ENCODE data around the gene U2AF2.

The U2AF2 gene

GRCh38 chr19:55649268-55650125 lies 5.3 kb upstream of the U2AF2 start:
- H3K27ac ChIP-seq (ENCODE audit: low read length) = no peak overlapping the region
- no peaks in the 10 kb centered on the region for H3K27me3 ChIP-seq (replicated peaks; ENCODE audit: insufficient read depth, low read length)
- no peak overlapping the region for H2AFZ ChIP-seq (ENCODE audit: low read length)
- no peaks in the 10 kb centered on the region for H3K36me3 ChIP-seq (replicated peaks; ENCODE audit: insufficient read depth, low read length)
- H3K9me3 ChIP-seq (replicated peaks; ENCODE audit: insufficient read depth, low read length) = no peaks in the 10 kb centered on the region
- peaks cover 4% of the 10 kb centered on the region; the same call in 1 of the 2 replicates for H3K4me1 ChIP-seq (ENCODE audit: low read length)
- no peak overlapping the region for H3K4me3 ChIP-seq (ENCODE audit: low read length)
- no peak overlapping the region for H3K9ac ChIP-seq (ENCODE audit: low read length)
- no peak for DNase-seq
- H4K20me1 ChIP-seq (ENCODE audit: insufficient read depth, low read length) = no peaks in the 10 kb centered on the region
- no peak for TF ChIP-seq EZH2 (optimal IDR thresholded peaks at IDR 0.05; ENCODE audit: low read depth, low read length)
- TF ChIP-seq EZH2phosphoT487 (IDR thresholded peaks at IDR 0.05; ENCODE audit: low read length) = no peak
- TF ChIP-seq CTCF (IDR thresholded peaks at IDR 0.05; ENCODE audit: low read length) = no peak
- H3K79me2 ChIP-seq (ENCODE audit: low read length) = peaks cover 12% of the 10 kb centered on the region
- no peaks in the 10 kb centered on the region for H3K9me2 ChIP-seq (replicated peaks; ENCODE audit: insufficient read depth, low read length)
- H3F3A ChIP-seq (ENCODE audit: insufficient read depth, low read length) = peaks cover 10% of the 10 kb centered on the region
- H3K4me2 ChIP-seq (ENCODE audit: low read depth, low read length) = no peak overlapping the region

DNA sequence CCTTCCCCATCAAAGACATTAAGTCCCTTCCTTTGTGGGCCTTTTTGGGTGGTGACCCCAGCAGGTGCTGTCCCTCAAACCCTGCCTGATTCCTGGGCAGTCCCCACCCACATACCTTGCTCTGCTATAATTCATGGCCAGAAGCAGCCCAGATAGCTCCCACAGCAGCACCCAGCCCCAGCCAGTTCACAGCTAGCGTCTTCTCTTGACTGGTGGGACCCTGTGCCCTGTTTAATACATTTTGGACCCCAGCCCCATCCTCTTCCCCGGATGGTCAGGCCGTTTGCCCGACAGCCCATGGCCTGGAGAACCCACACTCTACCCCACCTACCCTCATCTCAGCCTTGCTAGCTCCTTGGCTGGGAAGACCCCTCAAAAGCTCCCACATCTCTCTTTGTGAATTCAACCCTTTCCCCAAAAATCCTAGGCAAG lies 4.7 kb upstream of the U2AF2 start:
- Histone ChIP-seq H3K4me2 (ENCODE audit: low read depth, low read length) (no peak overlapping the region), H3K4me1 (ENCODE audit: low read length) (no peaks in the 10 kb centered on the region)

GRCh38 chr19:55650602-55651230 lies 4.1 kb upstream of the U2AF2 start:
- Histone ChIP-seq H3K4me1 (ENCODE audit: low read length) (no peaks in the 10 kb centered on the region), H3K9me3 (replicated peaks; ENCODE audit: insufficient read depth, low read length) (no peaks in the 10 kb centered on the region), H3K4me3 (ENCODE audit: low read length) (no peak overlapping the region), H3K9me2 (replicated peaks; ENCODE audit: insufficient read depth, low read length) (no peaks in the 10 kb centered on the region), H3K79me2 (ENCODE audit: low read length) (peaks cover 9% of the 10 kb centered on the region), H3K27ac (ENCODE audit: low read length) (no peak overlapping the region), H2AFZ (ENCODE audit: low read length) (no peak overlapping the region), H3K4me2 (ENCODE audit: low read depth, low read length) (no peak overlapping the region), H3K9ac (ENCODE audit: low read length) (no peak overlapping the region), H4K20me1 (ENCODE audit: insufficient read depth, low read length) (peaks cover under 1% of the 10 kb centered on the region; the same call in 1 of the 2 replicates), H3F3A (ENCODE audit: insufficient read depth, low read length) (peaks cover 10% of the 10 kb centered on the region), H3K27me3 (replicated peaks; ENCODE audit: insufficient read depth, low read length) (no peaks in the 10 kb centered on the region), H3K36me3 (replicated peaks; ENCODE audit: insufficient read depth, low read length) (no peaks in the 10 kb centered on the region)
- DNase-seq = no peak
- TF ChIP-seq EZH2phosphoT487 (IDR thresholded peaks at IDR 0.05; ENCODE audit: low read length) (no peak), CTCF (IDR thresholded peaks at IDR 0.05; ENCODE audit: low read length) (no peak), EZH2 (optimal IDR thresholded peaks at IDR 0.05; ENCODE audit: low read depth, low read length) (no peak)

More for the DNA sequence above, 4.7 kb upstream of the U2AF2 start:
- no peak for DNase-seq
- Histone ChIP-seq H3K27me3 (replicated peaks; ENCODE audit: insufficient read depth, low read length) (no peaks in the 10 kb centered on the region), H3K9me3 (replicated peaks; ENCODE audit: insufficient read depth, low read length) (no peaks in the 10 kb centered on the region), H3K36me3 (replicated peaks; ENCODE audit: insufficient read depth, low read length) (no peaks in the 10 kb centered on the region), H3K4me3 (ENCODE audit: low read length) (no peak overlapping the region), H3F3A (ENCODE audit: insufficient read depth, low read length) (peaks cover 10% of the 10 kb centered on the region), H4K20me1 (ENCODE audit: insufficient read depth, low read length) (no peaks in the 10 kb centered on the region), H3K9me2 (replicated peaks; ENCODE audit: insufficient read depth, low read length) (no peaks in the 10 kb centered on the region), H3K79me2 (ENCODE audit: low read length) (peaks cover 9% of the 10 kb centered on the region), H3K9ac (ENCODE audit: low read length) (no peak overlapping the region), H2AFZ (ENCODE audit: low read length) (no peak overlapping the region), H3K27ac (ENCODE audit: low read length) (no peak overlapping the region)
- TF ChIP-seq CTCF (IDR thresholded peaks at IDR 0.05; ENCODE audit: low read length) (no peak), EZH2phosphoT487 (IDR thresholded peaks at IDR 0.05; ENCODE audit: low read length) (no peak), EZH2 (optimal IDR thresholded peaks at IDR 0.05; ENCODE audit: low read depth, low read length) (no peak)

Data from MM.1S (cell line).